LNCAP (cell line): ENCODE results near the gene TDRD7.
A peak's percentile ranks its signal among the peaks of the same experiment; 100 is the strongest.

Source experiments
- TF ChIP-seq, protein P1 (sequence below): fragments of 450-650 bp; IDR thresholded peaks from 2 replicates; pipeline ENCODE4 v1.5.1; 2017; ENCODE audit warnings: mild to moderate bottlenecking

Gene TDRD7

DNA sequence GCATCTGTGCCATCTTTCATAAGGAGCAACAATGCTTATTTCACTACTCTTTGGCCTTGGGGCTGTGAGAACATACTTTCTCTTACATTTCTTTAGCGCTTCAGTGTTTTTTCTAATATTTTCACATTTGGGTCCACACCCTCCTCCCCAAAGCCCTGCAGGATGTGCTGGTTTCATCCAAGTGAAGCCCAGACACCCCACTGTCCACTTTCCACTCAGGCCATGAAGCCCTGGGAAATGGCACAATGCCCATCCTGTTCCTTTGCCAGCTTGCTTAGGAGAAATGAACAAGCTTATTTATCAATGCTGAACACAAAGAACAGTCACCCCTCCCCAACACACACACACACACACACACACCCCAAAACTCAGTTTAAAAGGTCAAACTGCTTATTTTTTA is 72.2 kb downstream of the TDRD7 start:
- TF ChIP-seq, protein P1, sequence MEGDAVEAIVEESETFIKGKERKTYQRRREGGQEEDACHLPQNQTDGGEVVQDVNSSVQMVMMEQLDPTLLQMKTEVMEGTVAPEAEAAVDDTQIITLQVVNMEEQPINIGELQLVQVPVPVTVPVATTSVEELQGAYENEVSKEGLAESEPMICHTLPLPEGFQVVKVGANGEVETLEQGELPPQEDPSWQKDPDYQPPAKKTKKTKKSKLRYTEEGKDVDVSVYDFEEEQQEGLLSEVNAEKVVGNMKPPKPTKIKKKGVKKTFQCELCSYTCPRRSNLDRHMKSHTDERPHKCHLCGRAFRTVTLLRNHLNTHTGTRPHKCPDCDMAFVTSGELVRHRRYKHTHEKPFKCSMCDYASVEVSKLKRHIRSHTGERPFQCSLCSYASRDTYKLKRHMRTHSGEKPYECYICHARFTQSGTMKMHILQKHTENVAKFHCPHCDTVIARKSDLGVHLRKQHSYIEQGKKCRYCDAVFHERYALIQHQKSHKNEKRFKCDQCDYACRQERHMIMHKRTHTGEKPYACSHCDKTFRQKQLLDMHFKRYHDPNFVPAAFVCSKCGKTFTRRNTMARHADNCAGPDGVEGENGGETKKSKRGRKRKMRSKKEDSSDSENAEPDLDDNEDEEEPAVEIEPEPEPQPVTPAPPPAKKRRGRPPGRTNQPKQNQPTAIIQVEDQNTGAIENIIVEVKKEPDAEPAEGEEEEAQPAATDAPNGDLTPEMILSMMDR = no peak

- TF ChIP-seq, protein P1 = peak; percentile 56
Measured at GRCh38 chr9:97487107-97487506, 75.2 kb downstream of the TDRD7 start.

- TF ChIP-seq, protein P1 = no peak
Measured at GRCh38 chr9:97487861-97488260, 76.0 kb downstream of the TDRD7 start.

- TF ChIP-seq, protein P1 = no peak
Measured at GRCh38 chr9:97491216-97491999, 79.5 kb downstream of the TDRD7 start.

GRCh38 chr9:97500263-97500662 is 88.4 kb downstream of the TDRD7 start:
- TF ChIP-seq, protein P1 = no peak

- TF ChIP-seq, protein P1 = no peak
Measured at GRCh38 chr9:97500765-97501176, 88.9 kb downstream of the TDRD7 start.

DNA sequence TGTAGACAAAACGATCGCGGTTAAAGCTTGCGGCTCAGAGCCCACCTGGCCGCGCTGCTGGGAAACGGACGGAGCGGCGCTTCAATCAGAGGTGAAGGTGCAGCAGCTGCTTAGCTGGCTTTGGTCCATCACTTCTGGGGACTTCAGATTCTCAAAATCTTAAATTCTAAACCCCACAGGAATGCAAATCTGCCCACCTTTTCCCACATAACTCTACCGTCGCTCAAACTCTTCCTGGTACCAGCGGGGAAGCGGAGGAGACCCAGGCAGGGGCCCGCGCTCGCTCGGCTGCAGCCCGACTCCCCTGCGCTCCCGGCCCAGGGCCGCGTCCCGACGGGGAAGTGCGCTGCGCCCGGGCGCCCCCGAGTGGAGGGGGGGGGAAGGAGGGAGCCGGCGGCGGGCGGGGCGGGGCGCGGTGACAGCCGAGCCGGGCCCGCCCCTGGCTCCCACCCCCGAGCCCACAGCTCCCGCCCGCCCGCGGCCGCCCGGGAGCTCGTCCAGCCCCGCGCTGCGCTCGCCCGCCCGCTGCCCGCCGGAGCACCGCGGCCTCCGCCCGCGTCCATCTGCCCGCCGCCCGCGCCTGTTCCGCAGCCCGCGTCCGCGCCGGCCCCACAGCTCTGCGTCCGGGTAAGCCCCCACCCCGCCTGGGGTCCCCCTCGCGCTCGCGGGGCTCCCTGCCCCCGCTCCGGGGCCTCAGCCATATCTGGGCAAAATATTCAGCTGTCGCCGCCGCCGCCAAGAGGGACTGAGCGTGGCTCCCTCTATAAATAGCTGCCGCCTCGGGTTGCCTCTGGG is 89.5 kb downstream of the TDRD7 start, which contains the start of gene TMOD1:
TSS of gene TMOD1 (plus strand) at position 490 of the 795 bp plus-strand sequence. CDS start 22,523 bp downstream, outside the sequence.
- TF ChIP-seq, protein P1 = peak; percentile 45; the same call in 1 of the 2 replicates
